Stimulated activated CD4-positive, alpha-beta T cell treated with anti-CD3 and anti-CD28 coated beads, Interleukin-4, amount 100 ng/mL, for 48 hours (primary cell): ENCODE results near the gene FAM20A.

Experiments
- DNase-seq, 2 donors: peaks; one replicate each; pipeline ENCODE4 v3.0.0-alpha.2; 2020; ENCODE audit warnings: low read depth in 2 of 2

Gene FAM20A

GRCh38 chr17:68610554-68610953 lies 9.4 kb upstream of the FAM20A start:
- no peak for DNase-seq

- no peak for DNase-seq
Measured at GRCh38 chr17:68608515-68609130, 7.5 kb upstream of the FAM20A start.

- no peak for DNase-seq
Measured at GRCh38 chr17:68606451-68607307, 5.5 kb upstream of the FAM20A start.

DNA sequence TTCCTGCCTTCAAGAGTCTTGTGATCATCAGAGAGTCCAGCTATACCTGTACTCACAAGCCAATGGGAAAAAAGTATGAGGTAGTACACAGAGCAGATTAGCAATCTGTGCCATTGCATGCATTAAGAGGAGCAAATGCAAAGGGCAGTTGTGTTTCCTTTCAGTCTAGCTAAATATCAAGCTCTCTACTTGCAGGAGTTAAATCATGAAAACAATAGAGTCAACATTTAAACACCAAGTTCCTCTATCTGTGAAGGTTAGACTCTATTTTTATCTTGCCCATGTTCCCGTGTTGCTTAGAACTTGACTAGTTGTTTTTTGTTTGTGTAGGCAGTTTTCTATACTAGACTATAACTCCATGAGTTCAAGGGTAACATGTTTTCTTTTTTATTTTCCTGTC lies 4.7 kb upstream of the FAM20A start:
- DNase-seq: no peak

DNA sequence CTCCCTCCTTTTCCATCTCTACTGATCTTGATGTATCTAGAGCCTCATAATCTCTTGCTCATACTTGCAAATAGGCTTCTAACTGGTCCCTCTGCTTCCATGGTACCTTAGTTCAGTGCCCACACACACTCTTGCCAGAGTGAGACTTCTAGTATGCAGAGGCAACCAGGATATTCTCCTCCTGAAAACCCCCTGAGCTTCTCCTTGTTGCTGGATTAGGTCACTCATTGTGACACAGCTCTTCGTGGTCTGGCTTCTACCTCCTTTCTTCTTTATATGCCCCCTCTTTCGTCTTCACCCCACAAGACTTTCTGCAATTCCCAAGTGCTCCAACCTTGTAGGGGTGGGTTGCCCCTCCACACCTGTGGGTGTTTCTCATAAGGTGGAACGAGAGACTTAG lies 2.5 kb upstream of the FAM20A start:
- DNase-seq: no peak

DNA sequence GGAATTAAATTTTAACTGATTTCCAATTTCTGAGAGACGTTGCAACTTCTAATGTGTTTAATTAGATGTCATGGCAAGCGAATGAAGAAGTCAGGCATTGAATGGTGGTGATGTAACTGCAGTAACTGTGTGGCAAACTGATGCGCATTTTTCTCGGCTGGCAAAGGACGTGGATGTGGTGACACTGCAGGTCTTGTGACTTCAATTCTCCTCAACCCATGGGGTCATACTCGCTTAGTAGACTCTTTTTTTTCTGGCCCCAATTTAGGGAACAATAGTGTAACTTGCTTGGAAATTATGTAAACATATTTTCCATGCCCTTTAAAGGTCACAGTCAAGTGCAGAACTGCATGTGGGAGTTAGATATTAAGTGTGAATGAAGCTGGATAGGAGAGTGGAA lies 1.9 kb upstream of the FAM20A start:
- no peak for DNase-seq

DNA sequence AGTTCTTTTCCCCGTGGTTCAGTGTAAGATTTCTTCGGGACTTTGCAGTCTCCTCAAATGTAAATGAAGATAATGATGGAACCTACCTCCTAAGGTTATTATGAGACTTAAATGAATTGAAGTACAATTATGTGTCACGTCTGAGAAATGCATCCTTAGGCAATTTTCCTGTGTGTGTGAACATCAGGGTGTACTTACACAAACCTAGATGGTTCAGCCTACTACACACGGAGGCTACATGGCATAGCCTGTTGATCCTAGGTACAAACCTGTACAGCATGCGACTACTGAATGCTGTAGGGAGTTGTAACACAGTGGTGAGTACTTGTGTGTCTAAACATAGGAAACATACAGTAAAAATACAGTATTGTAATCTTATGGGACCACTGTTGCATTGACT lies 1.1 kb upstream of the FAM20A start:
- no peak for DNase-seq

DNA sequence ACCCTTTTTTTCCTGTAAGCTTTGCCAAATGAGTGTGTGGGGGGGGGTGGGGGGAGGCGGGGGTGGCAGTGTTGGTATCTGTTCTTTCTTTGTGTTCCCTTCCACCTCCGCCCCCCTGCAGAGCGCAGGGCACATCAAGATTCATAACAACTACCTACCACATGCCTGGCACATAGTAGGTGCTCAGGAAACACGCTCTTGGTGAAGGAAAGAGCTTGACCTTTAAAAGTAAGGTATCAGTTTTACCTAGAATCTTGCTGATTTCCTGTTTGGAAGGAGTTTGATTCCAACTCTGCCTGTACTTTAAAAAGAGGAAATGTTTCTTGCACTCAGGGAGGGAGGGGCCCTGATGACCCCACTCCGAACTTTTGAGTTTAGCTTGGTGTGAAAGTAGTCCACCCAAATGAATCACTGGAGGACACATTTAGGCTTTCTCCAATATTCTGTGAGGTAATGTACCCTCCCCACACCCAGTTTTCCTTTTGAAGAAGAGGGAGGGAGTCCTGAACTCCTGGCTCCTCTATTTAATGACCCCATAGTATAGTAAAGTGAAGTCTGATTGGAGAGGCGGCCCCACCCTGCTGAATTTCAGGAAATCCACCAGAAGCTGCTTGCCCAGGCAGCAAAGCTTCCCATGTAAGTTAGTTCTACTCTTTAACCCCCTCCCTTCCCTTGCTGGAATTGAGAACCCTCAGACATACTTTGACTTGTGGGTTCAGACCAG lies 560 bp upstream of the FAM20A start:
- DNase-seq: no peak

- no peak for DNase-seq
Measured at GRCh38 chr17:68600067-68600930, 868 bp downstream of the FAM20A start.

GRCh38 chr17:68599552-68600066 lies 1.6 kb downstream of the FAM20A start:
- DNase-seq: no peak

DNA sequence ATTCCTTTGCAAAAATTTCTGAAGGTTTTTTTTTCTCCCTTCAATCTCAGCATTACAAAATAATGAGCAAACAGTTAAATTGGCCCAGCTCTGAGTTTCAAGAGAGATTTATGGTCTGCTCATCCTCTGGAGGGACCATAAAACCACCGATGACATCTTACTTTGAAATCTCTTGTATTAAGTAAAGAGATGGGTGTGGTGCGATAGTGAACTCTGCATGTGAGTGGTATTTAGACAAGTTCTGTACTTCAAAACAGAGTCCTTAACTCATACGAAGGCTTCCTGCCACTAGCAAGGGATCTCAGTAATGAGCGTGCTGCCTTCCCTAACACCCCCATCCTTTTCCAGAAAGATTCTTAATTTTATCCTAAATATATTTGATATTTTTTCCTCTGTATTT lies 2.1 kb downstream of the FAM20A start:
- DNase-seq: no peak

DNA sequence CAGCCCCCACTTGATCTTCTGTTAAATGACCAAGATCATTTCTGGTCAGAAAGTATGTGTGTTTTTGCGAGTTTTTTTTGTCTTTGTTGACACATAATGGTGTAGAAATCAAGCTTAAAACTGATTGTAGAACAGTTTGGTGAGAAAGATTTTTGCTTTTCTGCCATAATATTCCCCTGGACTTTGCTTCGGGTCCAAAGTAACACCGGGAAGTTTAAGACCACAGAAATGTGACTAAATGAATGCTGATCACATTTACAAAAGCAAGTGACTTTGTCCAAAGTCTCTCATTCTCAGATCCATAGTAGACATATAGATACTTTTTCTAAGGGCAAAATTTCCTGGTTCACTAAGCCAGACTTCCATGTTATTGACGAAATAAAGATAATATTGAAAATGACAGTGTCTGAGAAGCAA lies 2.6 kb downstream of the FAM20A start:
- DNase-seq: no peak

- DNase-seq: no peak
Measured at GRCh38 chr17:68598074-68598473, 3.1 kb downstream of the FAM20A start.

DNA sequence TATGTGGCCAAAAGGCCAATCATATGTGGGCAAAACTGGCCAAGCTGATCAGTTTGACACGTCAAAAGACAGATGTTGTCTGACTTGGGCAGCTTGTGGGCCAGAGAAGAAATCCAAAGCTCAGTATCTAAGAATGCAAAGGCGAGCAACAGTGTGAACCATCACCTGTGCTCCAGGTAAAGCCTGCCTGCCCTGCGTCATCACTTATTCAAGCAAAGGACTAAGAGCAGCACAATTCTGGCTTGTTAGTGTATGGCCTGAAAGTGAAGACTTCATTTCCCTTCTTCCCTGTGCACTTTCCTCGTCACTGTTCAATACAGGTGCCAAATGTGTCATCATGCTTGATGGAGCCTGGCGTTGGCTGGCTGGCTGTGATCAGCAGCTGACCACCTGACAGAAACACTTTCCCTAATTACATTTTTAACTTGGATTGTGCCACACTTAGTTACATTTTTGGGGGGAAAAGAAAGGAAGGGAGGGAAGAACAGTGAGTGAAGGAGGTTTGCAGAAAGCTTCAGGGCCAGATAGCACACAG lies 4.7 kb downstream of the FAM20A start:
- no peak for DNase-seq

- DNase-seq: no peak
Measured at GRCh38 chr17:68595986-68596385, 5.2 kb downstream of the FAM20A start.

DNA sequence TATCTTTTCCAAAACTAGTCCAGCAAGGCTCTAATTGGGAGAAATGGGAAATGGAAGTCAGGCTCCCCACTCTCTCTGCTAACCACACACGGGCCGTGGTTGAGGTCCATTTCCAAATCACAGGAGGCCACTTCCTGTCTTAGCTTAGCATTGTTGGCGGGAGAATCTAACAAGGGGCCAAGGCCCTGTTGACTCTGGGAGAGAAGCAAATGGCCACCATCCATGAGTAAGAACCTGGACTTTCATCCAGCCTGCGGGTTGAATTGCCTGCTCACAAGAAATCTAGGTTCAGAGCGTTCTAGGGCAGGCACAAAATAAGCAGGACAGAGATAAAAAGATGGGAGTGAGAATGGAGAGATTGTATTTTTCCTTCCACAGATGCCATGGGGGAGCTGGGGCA lies 5.7 kb downstream of the FAM20A start:
- no peak for DNase-seq

GRCh38 chr17:68594552-68594951 lies 6.6 kb downstream of the FAM20A start:
- no peak for DNase-seq

- no peak for DNase-seq
Measured at GRCh38 chr17:68592682-68593641, 8.2 kb downstream of the FAM20A start.

GRCh38 chr17:68592009-68592408 lies 9.2 kb downstream of the FAM20A start:
- no peak for DNase-seq

DNA sequence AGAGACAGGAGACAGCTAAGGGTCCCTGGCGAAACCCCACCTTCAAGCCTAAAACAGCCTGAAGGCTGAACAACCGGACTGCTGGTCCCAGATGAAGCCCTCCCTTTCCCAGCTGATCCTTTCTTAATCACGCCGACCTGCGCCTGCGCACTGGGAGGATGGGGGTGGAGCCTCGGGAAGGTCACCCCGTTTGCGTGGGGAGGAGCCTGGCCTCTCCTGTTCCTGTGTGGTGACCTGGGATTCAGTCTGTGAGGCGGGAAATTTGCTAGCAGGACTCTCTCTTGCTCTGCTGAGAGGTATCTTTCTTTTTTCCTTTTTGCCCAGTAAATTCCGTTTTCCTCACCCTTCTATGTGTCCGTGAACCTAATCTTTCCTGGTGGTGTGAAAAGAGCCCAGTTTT lies 9.6 kb downstream of the FAM20A start:
- DNase-seq: no peak
